ENCODE measurements around the gene LHX8.

LHX8 gene

GRCh38 chr1:75136921-75137641 lies 2.9 kb downstream of the LHX8 start:
- Histone ChIP-seq H3K36me3 (ENCODE audit: control insufficient read depth in 1 of 2, insufficient read depth in 2 of 2, low read depth in 1 of 2, low read length in 2 of 2) (no peaks in the 10 kb centered on the region), H2BK15ac (ENCODE audit: low read depth, poor library complexity, severe bottlenecking) (no peak overlapping the region), H3K79me1 (replicated peaks; ENCODE audit: low read length, poor library complexity, severe bottlenecking) (no peaks in the 10 kb centered on the region), H3K4me2 (ENCODE audit: low read length, poor library complexity, severe bottlenecking) (no peak overlapping the region), H4K91ac (ENCODE audit: low read length) (no peak overlapping the region), H3K27ac (ENCODE audit: low read length, poor library complexity, severe bottlenecking) (no peak overlapping the region), H3K9me3 (ENCODE audit: control insufficient read depth, low read length) (peaks cover 4% of the 10 kb centered on the region), H3K4ac (ENCODE audit: low read depth in 1 of 2, low read length in 2 of 2) (no peak overlapping the region), H3K18ac (ENCODE audit: low read depth in 1 of 2, low read length in 2 of 2) (no peak overlapping the region), H3K14ac (ENCODE audit: low read length in 2 of 2) (no peak overlapping the region), H3K9ac (ENCODE audit: low read length) (no peak overlapping the region), H2BK5ac (ENCODE audit: low read depth, low read length, poor library complexity, severe bottlenecking) (no peak overlapping the region), H3K23ac (ENCODE audit: low read length in 2 of 2) (no peak overlapping the region), H2AFZ (ENCODE audit: low read depth, low read length) (no peak overlapping the region), H3K4me1 (ENCODE audit: control insufficient read depth, insufficient read depth, low read depth, low read length) (peaks cover 19% of the 10 kb centered on the region), H2BK12ac (ENCODE audit: low read length in 2 of 2) (no peak overlapping the region), H4K8ac (ENCODE audit: low read length) (no peak overlapping the region), H2BK120ac (ENCODE audit: low read depth, low read length) (no peak overlapping the region), H3K27me3 (ENCODE audit: control insufficient read depth in 1 of 2, insufficient read depth in 1 of 2, low read length in 2 of 2) (peaks cover 61 to 83% of the 10 kb centered on the region in 2 experiments), H3K4me3 (ENCODE audit: insufficient read depth in 1 of 2, low read depth in 1 of 2, low read length in 2 of 2) (no peak overlapping the region), H2AK5ac (ENCODE audit: low read length, severe bottlenecking) (no peak overlapping the region)
- DNase-seq = peak; percentile 48
- 3% methylated on average over 31 of the region's 37 CpGs for WGBS

GRCh38 chr1:75152092-75152491 lies 17.9 kb downstream of the LHX8 start:
- Histone ChIP-seq H2BK5ac (ENCODE audit: low read depth, low read length, poor library complexity, severe bottlenecking) (no peak overlapping the region), H2AFZ (ENCODE audit: low read depth, low read length) (no peak overlapping the region), H2BK120ac (ENCODE audit: low read depth, low read length) (no peak overlapping the region), H2BK12ac (ENCODE audit: low read length in 2 of 2) (no peak overlapping the region), H3K79me1 (replicated peaks; ENCODE audit: low read length, poor library complexity, severe bottlenecking) (no peaks in the 10 kb centered on the region), H3K27ac (ENCODE audit: low read length, poor library complexity, severe bottlenecking) (no peak overlapping the region), H3K4me3 (ENCODE audit: insufficient read depth in 1 of 2, low read depth in 1 of 2, low read length in 2 of 2) (no peak overlapping the region), H4K8ac (ENCODE audit: low read length) (no peak overlapping the region), H2AK5ac (ENCODE audit: low read length, severe bottlenecking) (no peak overlapping the region), H3K4me2 (ENCODE audit: low read length, poor library complexity, severe bottlenecking) (no peak overlapping the region), H3K36me3 (ENCODE audit: control insufficient read depth in 1 of 2, insufficient read depth in 2 of 2, low read depth in 1 of 2, low read length in 2 of 2) (no peaks in the 10 kb centered on the region), H3K18ac (ENCODE audit: low read depth in 1 of 2, low read length in 2 of 2) (no peak overlapping the region), H4K91ac (ENCODE audit: low read length) (no peak overlapping the region), H3K9me3 (ENCODE audit: control insufficient read depth, low read length) (no peaks in the 10 kb centered on the region), H2BK15ac (ENCODE audit: low read depth, poor library complexity, severe bottlenecking) (no peak overlapping the region), H3K27me3 (ENCODE audit: control insufficient read depth in 1 of 2, insufficient read depth in 1 of 2, low read length in 2 of 2) (peaks cover 0 to 3% of the 10 kb centered on the region in 2 experiments), H3K14ac (ENCODE audit: low read length in 2 of 2) (no peak overlapping the region), H3K4me1 (ENCODE audit: control insufficient read depth, insufficient read depth, low read depth, low read length) (no peaks in the 10 kb centered on the region), H3K9ac (ENCODE audit: low read length) (no peak overlapping the region), H3K23ac (ENCODE audit: low read length in 2 of 2) (no peak overlapping the region), H3K4ac (ENCODE audit: low read depth in 1 of 2, low read length in 2 of 2) (no peak overlapping the region)
- no peak for DNase-seq
- WGBS = no CpG with 5 or more reads among the region's 2 CpGs

DNA sequence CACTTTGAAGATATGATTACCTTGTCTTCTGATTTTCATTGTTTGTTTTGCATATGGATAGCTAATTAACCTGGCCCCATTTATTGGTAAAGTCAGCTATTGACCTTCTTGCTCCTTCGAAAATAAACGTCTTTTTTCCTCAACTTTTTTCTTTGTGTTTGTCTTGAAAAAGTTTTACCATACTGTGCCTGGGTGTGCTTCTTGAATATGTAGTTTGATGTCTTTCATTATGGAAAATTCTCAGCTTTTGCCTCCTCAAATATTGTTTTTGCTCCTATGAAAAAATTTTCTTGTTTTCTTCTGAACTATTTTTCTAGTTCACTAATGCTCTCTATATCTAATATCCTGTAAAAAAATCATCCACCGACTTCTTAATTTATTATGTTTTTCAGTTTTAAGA lies 25.0 kb downstream of the LHX8 start:
- Histone ChIP-seq H3K23ac (ENCODE audit: low read length in 2 of 2) (no peak overlapping the region), H3K9me3 (ENCODE audit: control insufficient read depth, low read length) (no peaks in the 10 kb centered on the region), H3K4ac (ENCODE audit: low read depth in 1 of 2, low read length in 2 of 2) (no peak overlapping the region), H3K4me3 (ENCODE audit: insufficient read depth in 1 of 2, low read depth in 1 of 2, low read length in 2 of 2) (no peak overlapping the region), H3K4me2 (ENCODE audit: low read length, poor library complexity, severe bottlenecking) (no peak overlapping the region), H4K8ac (ENCODE audit: low read length) (no peak overlapping the region), H3K18ac (ENCODE audit: low read depth in 1 of 2, low read length in 2 of 2) (no peak overlapping the region), H3K79me1 (replicated peaks; ENCODE audit: low read length, poor library complexity, severe bottlenecking) (no peaks in the 10 kb centered on the region), H2BK5ac (ENCODE audit: low read depth, low read length, poor library complexity, severe bottlenecking) (no peak overlapping the region), H3K27me3 (ENCODE audit: control insufficient read depth in 1 of 2, insufficient read depth in 1 of 2, low read length in 2 of 2) (no peaks in the 10 kb centered on the region), H3K27ac (ENCODE audit: low read length, poor library complexity, severe bottlenecking) (no peak overlapping the region), H2BK120ac (ENCODE audit: low read depth, low read length) (no peak overlapping the region), H2AK5ac (ENCODE audit: low read length, severe bottlenecking) (no peak overlapping the region), H3K9ac (ENCODE audit: low read length) (no peak overlapping the region), H2AFZ (ENCODE audit: low read depth, low read length) (no peak overlapping the region), H2BK15ac (ENCODE audit: low read depth, poor library complexity, severe bottlenecking) (no peak overlapping the region), H2BK12ac (ENCODE audit: low read length in 2 of 2) (no peak overlapping the region), H3K14ac (ENCODE audit: low read length in 2 of 2) (no peak overlapping the region), H3K4me1 (ENCODE audit: control insufficient read depth, insufficient read depth, low read depth, low read length) (no peaks in the 10 kb centered on the region), H4K91ac (ENCODE audit: low read length) (no peak overlapping the region), H3K36me3 (ENCODE audit: control insufficient read depth in 1 of 2, insufficient read depth in 2 of 2, low read depth in 1 of 2, low read length in 2 of 2) (no peaks in the 10 kb centered on the region)
- WGBS = no CpG with 5 or more reads among the region's 3 CpGs
- no peak for DNase-seq

DNA sequence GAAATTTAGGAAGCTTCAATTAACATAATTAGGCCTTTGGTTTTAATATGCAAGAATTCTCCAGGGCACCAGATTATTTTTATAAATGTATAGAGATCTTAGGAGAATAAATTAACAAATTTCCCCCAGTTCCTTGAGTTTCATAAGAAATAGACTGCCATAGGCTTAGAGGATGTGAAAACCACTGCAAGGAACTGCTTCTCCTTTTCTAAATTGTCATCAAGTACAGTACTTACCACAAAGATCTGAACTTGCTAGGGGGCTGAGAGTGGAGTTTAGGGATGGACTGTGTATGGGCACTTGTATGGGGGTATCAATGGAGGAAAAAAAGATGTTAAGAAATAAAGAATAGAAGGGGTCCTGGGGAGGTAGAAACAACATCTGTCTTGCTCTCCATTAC lies 31.1 kb downstream of the LHX8 start:
- H3K4me3 ChIP-seq (ENCODE audit: insufficient read depth in 1 of 2, low read depth in 1 of 2, low read length in 2 of 2) = no peak overlapping the region
- H3K9ac ChIP-seq (ENCODE audit: low read length) = no peak overlapping the region
- no peak overlapping the region for H2BK120ac ChIP-seq (ENCODE audit: low read depth, low read length)
- no peaks in the 10 kb centered on the region for H3K4me1 ChIP-seq (ENCODE audit: control insufficient read depth, insufficient read depth, low read depth, low read length)
- H3K79me1 ChIP-seq (replicated peaks; ENCODE audit: low read length, poor library complexity, severe bottlenecking) = no peaks in the 10 kb centered on the region
- no peak overlapping the region for H2BK5ac ChIP-seq (ENCODE audit: low read depth, low read length, poor library complexity, severe bottlenecking)
- no peak overlapping the region for H2AK5ac ChIP-seq (ENCODE audit: low read length, severe bottlenecking)
- no peaks in the 10 kb centered on the region for H3K36me3 ChIP-seq (ENCODE audit: control insufficient read depth in 1 of 2, insufficient read depth in 2 of 2, low read depth in 1 of 2, low read length in 2 of 2)
- no peak overlapping the region for H3K18ac ChIP-seq (ENCODE audit: low read depth in 1 of 2, low read length in 2 of 2)
- H4K8ac ChIP-seq (ENCODE audit: low read length) = no peak overlapping the region
- DNase-seq = no peak
- no peak overlapping the region for H3K27ac ChIP-seq (ENCODE audit: low read length, poor library complexity, severe bottlenecking)
- no peak overlapping the region for H2BK12ac ChIP-seq (ENCODE audit: low read length in 2 of 2)
- no peak overlapping the region for H2BK15ac ChIP-seq (ENCODE audit: low read depth, poor library complexity, severe bottlenecking)
- no peak overlapping the region for H4K91ac ChIP-seq (ENCODE audit: low read length)
- no peak overlapping the region for H3K4me2 ChIP-seq (ENCODE audit: low read length, poor library complexity, severe bottlenecking)
- no peak overlapping the region for H3K14ac ChIP-seq (ENCODE audit: low read length in 2 of 2)
- H2AFZ ChIP-seq (ENCODE audit: low read depth, low read length) = no peak overlapping the region
- no peak overlapping the region for H3K4ac ChIP-seq (ENCODE audit: low read depth in 1 of 2, low read length in 2 of 2)
- H3K23ac ChIP-seq (ENCODE audit: low read length in 2 of 2) = no peak overlapping the region
- H3K27me3 ChIP-seq (ENCODE audit: control insufficient read depth in 1 of 2, insufficient read depth in 1 of 2, low read length in 2 of 2) = no peaks in the 10 kb centered on the region
- H3K9me3 ChIP-seq (ENCODE audit: control insufficient read depth, low read length) = no peaks in the 10 kb centered on the region
